Cardiac muscle cell (in vitro differentiated cells and primary cell): Measurements from ENCODE around the gene NOL4L. TPM values are rescaled to one million over a fixed set of nuclear protein-coding genes. Genes with fewer than 3 reads are reported as not detected.

Source experiments
- DNase-seq, 2 donors: peaks; one replicate each; pipeline versions ENCODE4 v3.0.0 to v3.0.0-alpha.2; 2010 to 2017; ENCODE audit warnings: low read depth in 1 of 2, low spot score in 1 of 2
- H3K27ac ChIP-seq: fragments of 200-600 bp; sonication (generic); 2 replicates; pipeline ENCODE4 v1.5.1; 2016
- H3K27me3 ChIP-seq: fragments of 200-600 bp; sonication (generic); 2 replicates; pipeline ENCODE4 v1.6.0; 2016; ENCODE audit warnings: control low read depth
- H3K36me3 ChIP-seq: fragments of 200-600 bp; sonication (generic); 2 replicates; pipeline ENCODE4 v1.5.1; 2016; ENCODE audit warnings: control low read depth
- H3K4me1 ChIP-seq: fragments of 200-600 bp; sonication (generic); 2 replicates; pipeline ENCODE4 v1.8.1; 2017; ENCODE audit warnings: low read depth, mild to moderate bottlenecking, mixed run types
- H3K4me3 ChIP-seq: fragments of 200-600 bp; sonication (generic); 2 replicates; pipeline ENCODE4 v1.5.1; 2016; ENCODE audit warnings: mild to moderate bottlenecking
- H3K9me3 ChIP-seq: fragments of 200-600 bp; sonication (generic); 2 replicates; pipeline ENCODE4 v1.5.1; 2017; ENCODE audit warnings: low read depth, mild to moderate bottlenecking, control low read depth
- CTCF ChIP-seq: IDR thresholded peaks from 2 replicates; pipeline ENCODE4 v1.5.1; 2012; ENCODE audit warnings: low read depth, mild to moderate bottlenecking, low read length
- polyA plus RNA-seq: library from polyadenylated mRNA; unstranded; fragments of >200 nt; fragmentation: Nextera tagmentation; extraction: Ambion mirVana; gene quantifications from 2 replicates; pipeline ENCODE4 v1.2.1, GENCODE V29; 2016
- total RNA-seq: library from RNA; depleted of rRNA; stranded (reverse); fragments of >200 nt; gene quantifications from 2 replicates; pipeline ENCODE4 v1.2.3, GENCODE V29; 2016

NOL4L gene
- total and polyA plus RNA-seq, 2 experiments from 2014 or later, result 29.9 to 42.9 TPM

- H3K36me3 ChIP-seq, result peaks cover 8% of the 10 kb centered on the region
- H3K9me3 ChIP-seq, result no peaks in the 10 kb centered on the region
- no peak overlapping the region for H3K4me3 ChIP-seq
- H3K27me3 ChIP-seq, result no peaks in the 10 kb centered on the region
- peak in 1 of 2 donors; percentile 25 for DNase-seq
- peak overlapping the region; percentile 62 for H3K27ac ChIP-seq
- H3K4me1 ChIP-seq, result peaks cover 9% of the 10 kb centered on the region
- TF ChIP-seq CTCF, result no peak
These were observed 142.3 kb downstream of the NOL4L start for GRCh38 chr20:32442630-32443373.

- no peak for TF ChIP-seq CTCF
- Histone ChIP-seq H3K27ac (peak overlapping the region; percentile 37), H3K9me3 (no peaks in the 10 kb centered on the region), H3K36me3 (peaks cover 14% of the 10 kb centered on the region), H3K27me3 (no peaks in the 10 kb centered on the region), H3K4me1 (peaks cover 9% of the 10 kb centered on the region), H3K4me3 (no peak overlapping the region)
- DNase-seq, result no peak
These were observed 143.5 kb downstream of the NOL4L start for GRCh38 chr20:32441638-32442037.

- peaks cover 23% of the 10 kb centered on the region for H3K36me3 ChIP-seq
- no peaks in the 10 kb centered on the region for H3K9me3 ChIP-seq
- TF ChIP-seq CTCF, result no peak
- no peak overlapping the region for H3K4me3 ChIP-seq
- no peaks in the 10 kb centered on the region for H3K27me3 ChIP-seq
- no peak overlapping the region for H3K27ac ChIP-seq
- no peak for DNase-seq
- H3K4me1 ChIP-seq, result peaks cover 4% of the 10 kb centered on the region
These were observed 144.4 kb downstream of the NOL4L start for GRCh38 chr20:32440758-32441078.

GRCh38 chr20:32440069-32440757 lies 144.9 kb downstream of the NOL4L start:
- DNase-seq, result no peak

More at GRCh38 chr20:32440069-32440757, 144.9 kb downstream of the NOL4L start:
- no peak overlapping the region for H3K27ac ChIP-seq
- H3K4me1 ChIP-seq, result no peaks in the 10 kb centered on the region
- TF ChIP-seq CTCF, result no peak
- H3K4me3 ChIP-seq, result no peak overlapping the region
- H3K36me3 ChIP-seq, result peaks cover 28% of the 10 kb centered on the region
- no peaks in the 10 kb centered on the region for H3K9me3 ChIP-seq
- no peaks in the 10 kb centered on the region for H3K27me3 ChIP-seq
